BE2C (cell line): ENCODE measurements around the gene TEDC2.
A peak's percentile ranks its signal among the peaks of the same experiment; 100 is the strongest.

Experiments
- DNase-seq: peaks from one replicate; pipeline ENCODE4 v3.0.0-alpha.2; 2020
- H3K27me3 ChIP-seq: fragments of 250-450 bp; sonication (Bioruptor Pico); 2 replicates; pipeline ENCODE4 v1.5.1; 2020; ENCODE audit warnings: mild to moderate bottlenecking
- H3K36me3 ChIP-seq: fragments of 250-450 bp; sonication (Bioruptor Pico); 2 replicates; pipeline ENCODE4 v1.5.1; 2020; ENCODE audit warnings: mild to moderate bottlenecking
- H3K4me1 ChIP-seq: fragments of 250-450 bp; sonication (Bioruptor Pico); 2 replicates; pipeline ENCODE4 v1.5.1; 2020
- H3K4me3 ChIP-seq: 2 replicates; pipeline ENCODE4 v1.5.1; 2011; ENCODE audit warnings: low read depth, low read length
- H3K9me3 ChIP-seq: fragments of 250-450 bp; sonication (Bioruptor Pico); 2 replicates; pipeline ENCODE4 v1.5.1; 2020
- TF ChIP-seq, protein P1 (sequence below): IDR thresholded peaks from 2 replicates; pipeline ENCODE4 v1.5.1; 2012; ENCODE audit warnings: mild to moderate bottlenecking, low read depth, low read length

TEDC2 gene

DNA sequence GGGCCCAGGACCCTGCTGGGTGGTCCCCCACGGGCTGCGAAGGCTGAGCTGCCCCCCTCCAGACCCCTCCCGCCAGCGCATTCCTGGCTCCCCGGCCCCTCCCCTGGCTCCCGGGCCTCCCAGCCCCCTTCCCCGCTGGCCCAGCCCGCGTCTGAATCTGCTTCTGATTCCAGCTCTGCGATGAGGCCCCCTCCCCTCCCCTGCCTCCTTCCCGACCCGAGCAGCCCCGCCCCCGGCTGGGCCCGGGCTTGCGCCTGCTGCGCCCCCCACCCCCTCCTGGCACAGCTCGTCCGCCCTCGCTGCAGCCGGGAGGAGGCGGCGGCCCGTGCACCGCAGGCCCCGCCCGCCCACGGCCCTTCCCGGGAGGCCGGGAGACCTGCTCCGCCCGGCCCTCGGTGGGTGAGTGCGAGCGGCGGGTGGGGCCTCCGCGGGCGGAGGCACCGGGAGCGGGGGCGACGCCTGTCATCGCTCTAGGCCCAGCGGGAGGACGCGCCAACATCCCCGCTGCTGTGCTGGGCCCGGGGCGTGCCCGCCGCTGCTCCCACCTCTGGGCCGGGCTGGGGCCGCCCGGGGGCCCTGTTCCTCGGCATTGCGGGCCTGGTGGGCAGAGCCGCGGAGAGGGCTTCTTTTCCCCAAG is 11.2 kb downstream of the TEDC2 start, which contains the start of gene NTN3:
NTN3 (plus strand) TSS at position 282 of the 637 bp plus-strand sequence. CDS start 405 bp downstream, outside the sequence.
- H3K27me3 ChIP-seq: no peaks in the 10 kb centered on the region
- peak within 1 kb of the TSS; percentile 43 for H3K4me3 ChIP-seq
- peak; percentile 86 for DNase-seq

DNA sequence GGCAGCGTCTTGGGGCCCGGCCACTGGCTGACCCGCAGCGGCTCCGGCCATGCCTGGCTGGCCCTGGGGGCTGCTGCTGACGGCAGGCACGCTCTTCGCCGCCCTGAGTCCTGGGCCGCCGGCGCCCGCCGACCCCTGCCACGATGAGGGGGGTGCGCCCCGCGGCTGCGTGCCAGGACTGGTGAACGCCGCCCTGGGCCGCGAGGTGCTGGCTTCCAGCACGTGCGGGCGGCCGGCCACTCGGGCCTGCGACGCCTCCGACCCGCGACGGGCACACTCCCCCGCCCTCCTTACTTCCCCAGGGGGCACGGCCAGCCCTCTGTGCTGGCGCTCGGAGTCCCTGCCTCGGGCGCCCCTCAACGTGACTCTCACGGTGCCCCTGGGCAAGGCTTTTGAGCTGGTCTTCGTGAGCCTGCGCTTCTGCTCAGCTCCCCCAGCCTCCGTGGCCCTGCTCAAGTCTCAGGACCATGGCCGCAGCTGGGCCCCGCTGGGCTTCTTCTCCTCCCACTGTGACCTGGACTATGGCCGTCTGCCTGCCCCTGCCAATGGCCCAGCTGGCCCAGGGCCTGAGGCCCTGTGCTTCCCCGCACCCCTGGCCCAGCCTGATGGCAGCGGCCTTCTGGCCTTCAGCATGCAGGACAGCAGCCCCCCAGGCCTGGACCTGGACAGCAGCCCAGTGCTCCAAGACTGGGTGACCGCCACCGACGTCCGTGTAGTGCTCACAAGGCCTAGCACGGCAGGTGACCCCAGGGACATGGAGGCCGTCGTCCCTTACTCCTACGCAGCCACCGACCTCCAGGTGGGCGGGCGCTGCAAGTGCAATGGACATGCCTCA is 12.0 kb downstream of the TEDC2 start:
- Histone ChIP-seq H3K4me1 (peaks cover 38% of the 10 kb centered on the region), H3K9me3 (no peaks in the 10 kb centered on the region), H3K36me3 (0 out of 2 replicates have a peak, but pooled peaks cover 5% of the 10 kb centered on the region), H3K4me3 (peak overlapping the region; percentile 43), H3K27me3 (no peaks in the 10 kb centered on the region)
- no peak for DNase-seq
- TF ChIP-seq, protein P1, sequence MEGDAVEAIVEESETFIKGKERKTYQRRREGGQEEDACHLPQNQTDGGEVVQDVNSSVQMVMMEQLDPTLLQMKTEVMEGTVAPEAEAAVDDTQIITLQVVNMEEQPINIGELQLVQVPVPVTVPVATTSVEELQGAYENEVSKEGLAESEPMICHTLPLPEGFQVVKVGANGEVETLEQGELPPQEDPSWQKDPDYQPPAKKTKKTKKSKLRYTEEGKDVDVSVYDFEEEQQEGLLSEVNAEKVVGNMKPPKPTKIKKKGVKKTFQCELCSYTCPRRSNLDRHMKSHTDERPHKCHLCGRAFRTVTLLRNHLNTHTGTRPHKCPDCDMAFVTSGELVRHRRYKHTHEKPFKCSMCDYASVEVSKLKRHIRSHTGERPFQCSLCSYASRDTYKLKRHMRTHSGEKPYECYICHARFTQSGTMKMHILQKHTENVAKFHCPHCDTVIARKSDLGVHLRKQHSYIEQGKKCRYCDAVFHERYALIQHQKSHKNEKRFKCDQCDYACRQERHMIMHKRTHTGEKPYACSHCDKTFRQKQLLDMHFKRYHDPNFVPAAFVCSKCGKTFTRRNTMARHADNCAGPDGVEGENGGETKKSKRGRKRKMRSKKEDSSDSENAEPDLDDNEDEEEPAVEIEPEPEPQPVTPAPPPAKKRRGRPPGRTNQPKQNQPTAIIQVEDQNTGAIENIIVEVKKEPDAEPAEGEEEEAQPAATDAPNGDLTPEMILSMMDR: no peak

More for the DNA sequence above, 11.2 kb downstream of the TEDC2 start, which contains the start of gene NTN3:
- no peaks in the 10 kb centered on the region for H3K9me3 ChIP-seq
- H3K36me3 ChIP-seq: 0 out of 2 replicates have a peak, but pooled peaks cover 5% of the 10 kb centered on the region
- TF ChIP-seq, protein P1: no peak
- peaks cover 34% of the 10 kb centered on the region for H3K4me1 ChIP-seq

DNA sequence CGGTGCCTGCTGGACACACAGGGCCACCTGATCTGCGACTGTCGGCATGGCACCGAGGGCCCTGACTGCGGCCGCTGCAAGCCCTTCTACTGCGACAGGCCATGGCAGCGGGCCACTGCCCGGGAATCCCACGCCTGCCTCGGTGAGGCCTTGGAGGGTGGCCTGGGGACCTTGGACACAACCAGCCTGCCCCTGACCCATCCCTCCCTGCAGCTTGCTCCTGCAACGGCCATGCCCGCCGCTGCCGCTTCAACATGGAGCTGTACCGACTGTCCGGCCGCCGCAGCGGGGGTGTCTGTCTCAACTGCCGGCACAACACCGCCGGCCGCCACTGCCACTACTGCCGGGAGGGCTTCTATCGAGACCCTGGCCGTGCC is 12.6 kb downstream of the TEDC2 start:
- Histone ChIP-seq H3K27me3 (no peaks in the 10 kb centered on the region), H3K9me3 (no peaks in the 10 kb centered on the region), H3K4me1 (peaks cover 33% of the 10 kb centered on the region), H3K4me3 (no peak overlapping the region), H3K36me3 (0 out of 2 replicates have a peak, but pooled peaks cover 5% of the 10 kb centered on the region)
- TF ChIP-seq, protein P1: no peak
- DNase-seq: no peak

DNA sequence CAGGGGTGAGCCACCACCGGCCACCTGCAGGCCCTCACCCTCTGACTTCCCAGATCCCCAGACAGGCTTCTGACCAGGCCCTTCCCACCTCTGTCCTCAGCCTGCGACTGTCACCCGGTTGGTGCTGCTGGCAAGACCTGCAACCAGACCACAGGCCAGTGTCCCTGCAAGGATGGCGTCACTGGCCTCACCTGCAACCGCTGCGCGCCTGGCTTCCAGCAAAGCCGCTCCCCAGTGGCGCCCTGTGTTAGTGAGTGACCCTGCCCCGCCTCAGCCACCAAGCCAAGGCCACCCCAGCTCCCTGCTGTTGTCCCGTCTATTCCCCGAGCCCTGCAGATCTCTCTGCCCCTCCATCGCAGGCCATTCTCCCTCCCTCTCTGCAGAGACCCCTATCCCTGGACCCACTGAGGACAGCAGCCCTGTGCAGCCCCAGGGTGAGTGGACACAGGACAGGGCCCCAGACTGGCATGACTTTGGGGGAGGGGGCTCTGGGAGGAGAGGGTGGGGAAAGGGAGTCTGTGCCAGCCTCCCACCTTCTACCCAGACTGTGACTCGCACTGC is 13.1 kb downstream of the TEDC2 start:
- TF ChIP-seq, protein P1: no peak
- DNase-seq: no peak
- peak overlapping the region; percentile 25 for H3K4me3 ChIP-seq
- 0 out of 2 replicates have a peak, but pooled peaks cover 5% of the 10 kb centered on the region for H3K36me3 ChIP-seq
- no peaks in the 10 kb centered on the region for H3K27me3 ChIP-seq
- H3K9me3 ChIP-seq: no peaks in the 10 kb centered on the region
- peaks cover 33% of the 10 kb centered on the region for H3K4me1 ChIP-seq

DNA sequence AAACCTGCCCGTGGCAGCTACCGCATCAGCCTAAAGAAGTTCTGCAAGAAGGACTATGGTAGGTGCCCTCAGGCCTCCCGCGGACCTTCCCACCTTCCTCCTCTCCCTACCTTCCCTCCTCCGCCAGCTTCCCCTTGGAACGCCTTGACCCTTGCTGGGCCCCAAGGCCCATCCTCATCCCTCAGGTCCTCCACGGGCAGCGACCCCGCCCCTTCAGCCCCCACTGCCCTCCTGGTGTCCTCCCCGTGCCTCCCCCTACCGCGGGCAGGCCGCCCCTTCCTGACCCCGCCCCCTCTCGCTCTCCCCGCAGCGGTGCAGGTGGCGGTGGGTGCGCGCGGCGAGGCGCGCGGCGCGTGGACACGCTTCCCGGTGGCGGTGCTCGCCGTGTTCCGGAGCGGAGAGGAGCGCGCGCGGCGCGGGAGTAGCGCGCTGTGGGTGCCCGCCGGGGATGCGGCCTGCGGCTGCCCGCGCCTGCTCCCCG is 13.6 kb downstream of the TEDC2 start:
- H3K4me3 ChIP-seq: peak overlapping the region; percentile 25
- DNase-seq: no peak
- H3K4me1 ChIP-seq: peaks cover 33% of the 10 kb centered on the region
- H3K27me3 ChIP-seq: no peaks in the 10 kb centered on the region
- 0 out of 2 replicates have a peak, but pooled peaks cover 5% of the 10 kb centered on the region for H3K36me3 ChIP-seq
- H3K9me3 ChIP-seq: no peaks in the 10 kb centered on the region
- TF ChIP-seq, protein P1: no peak
